ENCODE measurements around the gene DCLK2.

The DCLK2 gene

DNA sequence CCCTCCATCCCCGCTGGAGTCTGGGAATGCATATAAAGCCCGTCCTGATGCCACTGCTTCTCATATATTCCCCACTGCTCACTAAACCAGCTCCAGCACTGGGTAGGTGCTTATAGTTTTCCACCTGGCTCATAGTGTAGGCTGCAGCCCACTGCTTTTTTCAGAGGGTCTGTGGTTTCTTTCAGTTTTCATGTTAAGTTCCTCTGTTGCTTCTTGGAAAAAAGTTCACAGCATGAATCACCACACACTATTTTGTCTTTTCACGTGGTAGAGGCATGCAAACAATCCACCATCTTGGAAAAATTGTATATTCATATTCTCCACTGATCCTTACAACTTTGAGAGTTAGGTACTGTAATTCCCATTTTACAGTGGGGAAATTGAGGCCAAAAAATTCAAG, 39.4 kb downstream of the DCLK2 start:
- WGBS = 76% methylated on average over 3 of the region's 3 CpGs

DNA sequence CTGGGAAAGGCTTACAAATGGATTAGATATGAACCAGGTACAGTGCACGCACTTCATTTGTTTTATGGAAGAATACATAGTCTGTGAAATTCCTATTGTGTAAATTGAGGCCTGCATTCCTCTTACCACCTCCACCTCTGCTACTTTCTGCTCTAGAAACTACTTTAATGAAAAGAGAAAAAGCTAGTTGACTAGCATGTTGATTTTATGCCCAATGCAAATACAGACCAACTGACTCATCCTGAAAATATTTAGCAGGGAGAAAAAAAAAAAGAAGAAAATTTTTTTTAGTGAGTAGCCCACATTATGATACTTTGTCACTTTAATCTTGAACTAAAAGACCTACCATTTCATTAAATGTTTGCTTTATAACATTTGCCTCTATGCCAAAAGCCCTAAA, 41.2 kb downstream of the DCLK2 start:
- no peak overlapping the region for H3K4ac ChIP-seq (ENCODE audit: low read depth in 1 of 2, low read length in 2 of 2)
- H3K23ac ChIP-seq (ENCODE audit: low read length in 2 of 2) = no peak overlapping the region
- H2AK5ac ChIP-seq (ENCODE audit: low read length, severe bottlenecking) = no peak overlapping the region
- peaks cover 2% of the 10 kb centered on the region for H3K9me3 ChIP-seq (ENCODE audit: control insufficient read depth, low read length)
- H2BK5ac ChIP-seq (ENCODE audit: low read depth, low read length, poor library complexity, severe bottlenecking) = no peak overlapping the region
- H2BK15ac ChIP-seq (ENCODE audit: low read depth, poor library complexity, severe bottlenecking) = no peak overlapping the region
- no peak overlapping the region for H4K8ac ChIP-seq (ENCODE audit: low read length)
- peak; percentile 52 for DNase-seq
- H3K9ac ChIP-seq (ENCODE audit: low read length) = no peak overlapping the region
- H3K4me1 ChIP-seq (ENCODE audit: control insufficient read depth, insufficient read depth, low read depth, low read length) = peaks cover 13% of the 10 kb centered on the region
- H3K36me3 ChIP-seq (ENCODE audit: control insufficient read depth in 1 of 2, insufficient read depth in 2 of 2, low read depth in 1 of 2, low read length in 2 of 2) = no peaks in the 10 kb centered on the region
- H3K79me1 ChIP-seq (replicated peaks; ENCODE audit: low read length, poor library complexity, severe bottlenecking) = peaks cover 12% of the 10 kb centered on the region
- no peak overlapping the region for H3K4me2 ChIP-seq (ENCODE audit: low read length, poor library complexity, severe bottlenecking)
- H3K27me3 ChIP-seq (ENCODE audit: control insufficient read depth in 1 of 2, insufficient read depth in 1 of 2, low read length in 2 of 2) = no peaks in the 10 kb centered on the region
- no peak overlapping the region for H2BK120ac ChIP-seq (ENCODE audit: low read depth, low read length)
- H3K4me3 ChIP-seq (ENCODE audit: insufficient read depth in 1 of 2, low read depth in 1 of 2, low read length in 2 of 2) = no peak overlapping the region
- H2BK12ac ChIP-seq (ENCODE audit: low read length in 2 of 2) = no peak overlapping the region
- no peak overlapping the region for H3K14ac ChIP-seq (ENCODE audit: low read length in 2 of 2)
- peak overlapping the region; percentile 12 for H3K27ac ChIP-seq (ENCODE audit: low read length, poor library complexity, severe bottlenecking)
- no peak overlapping the region for H3K18ac ChIP-seq (ENCODE audit: low read depth in 1 of 2, low read length in 2 of 2)
- no peak overlapping the region for H4K91ac ChIP-seq (ENCODE audit: low read length)
- WGBS = no CpG with 5 or more reads among the region's 1 CpG
- H2AFZ ChIP-seq (ENCODE audit: low read depth, low read length) = no peak overlapping the region

More for the DNA sequence above, 39.4 kb downstream of the DCLK2 start:
- Histone ChIP-seq H4K8ac (ENCODE audit: low read length) (peak overlapping the region; percentile 84), H2BK120ac (ENCODE audit: low read depth, low read length) (peak overlapping the region; percentile 61), H2BK12ac (ENCODE audit: low read length in 2 of 2) (peak overlapping the region in 1 of 2 experiments; percentile 54), H3K4ac (ENCODE audit: low read depth in 1 of 2, low read length in 2 of 2) (no peak overlapping the region), H2AFZ (ENCODE audit: low read depth, low read length) (no peak overlapping the region), H3K27me3 (ENCODE audit: control insufficient read depth in 1 of 2, insufficient read depth in 1 of 2, low read length in 2 of 2) (no peaks in the 10 kb centered on the region), H3K4me2 (ENCODE audit: low read length, poor library complexity, severe bottlenecking) (no peak overlapping the region), H3K9me3 (ENCODE audit: control insufficient read depth, low read length) (peaks cover 7% of the 10 kb centered on the region), H3K23ac (ENCODE audit: low read length in 2 of 2) (no peak overlapping the region), H3K9ac (ENCODE audit: low read length) (no peak overlapping the region), H3K14ac (ENCODE audit: low read length in 2 of 2) (no peak overlapping the region), H2BK5ac (ENCODE audit: low read depth, low read length, poor library complexity, severe bottlenecking) (no peak overlapping the region), H2BK15ac (ENCODE audit: low read depth, poor library complexity, severe bottlenecking) (peak overlapping the region; percentile 93), H2AK5ac (ENCODE audit: low read length, severe bottlenecking) (peak overlapping the region; percentile 35), H3K79me1 (replicated peaks; ENCODE audit: low read length, poor library complexity, severe bottlenecking) (peaks cover 13% of the 10 kb centered on the region), H3K27ac (ENCODE audit: low read length, poor library complexity, severe bottlenecking) (no peak overlapping the region), H4K91ac (ENCODE audit: low read length) (no peak overlapping the region), H3K4me1 (ENCODE audit: control insufficient read depth, insufficient read depth, low read depth, low read length) (peaks cover 10% of the 10 kb centered on the region), H3K18ac (ENCODE audit: low read depth in 1 of 2, low read length in 2 of 2) (peak overlapping the region; percentile 46 to 70), H3K36me3 (ENCODE audit: control insufficient read depth in 1 of 2, insufficient read depth in 2 of 2, low read depth in 1 of 2, low read length in 2 of 2) (no peaks in the 10 kb centered on the region), H3K4me3 (ENCODE audit: insufficient read depth in 1 of 2, low read depth in 1 of 2, low read length in 2 of 2) (no peak overlapping the region)
- no peak for DNase-seq

DNA sequence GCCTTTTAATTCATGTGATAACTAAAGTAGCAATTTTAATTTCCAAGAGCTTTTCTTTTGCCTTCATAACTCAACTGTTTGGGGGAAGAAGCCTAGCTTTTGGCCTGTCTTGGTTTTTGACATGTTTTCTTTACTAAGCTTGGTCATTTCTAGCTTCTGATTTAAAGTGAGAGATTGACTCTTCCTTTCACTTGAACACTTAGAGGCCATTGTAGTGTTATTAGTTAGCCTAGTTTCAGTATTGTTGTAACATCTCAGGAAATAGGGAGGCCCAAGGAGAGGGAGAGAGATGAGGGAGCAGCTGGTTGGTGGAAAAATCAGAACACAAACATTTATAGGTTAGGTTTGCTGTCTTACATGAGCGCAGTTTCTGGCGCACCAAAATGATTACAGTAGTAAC, 44.8 kb downstream of the DCLK2 start:
- no peak for DNase-seq
- WGBS = no CpG with 5 or more reads among the region's 2 CpGs
- H3K79me1 ChIP-seq (replicated peaks; ENCODE audit: low read length, poor library complexity, severe bottlenecking) = peaks cover 17% of the 10 kb centered on the region

DNA sequence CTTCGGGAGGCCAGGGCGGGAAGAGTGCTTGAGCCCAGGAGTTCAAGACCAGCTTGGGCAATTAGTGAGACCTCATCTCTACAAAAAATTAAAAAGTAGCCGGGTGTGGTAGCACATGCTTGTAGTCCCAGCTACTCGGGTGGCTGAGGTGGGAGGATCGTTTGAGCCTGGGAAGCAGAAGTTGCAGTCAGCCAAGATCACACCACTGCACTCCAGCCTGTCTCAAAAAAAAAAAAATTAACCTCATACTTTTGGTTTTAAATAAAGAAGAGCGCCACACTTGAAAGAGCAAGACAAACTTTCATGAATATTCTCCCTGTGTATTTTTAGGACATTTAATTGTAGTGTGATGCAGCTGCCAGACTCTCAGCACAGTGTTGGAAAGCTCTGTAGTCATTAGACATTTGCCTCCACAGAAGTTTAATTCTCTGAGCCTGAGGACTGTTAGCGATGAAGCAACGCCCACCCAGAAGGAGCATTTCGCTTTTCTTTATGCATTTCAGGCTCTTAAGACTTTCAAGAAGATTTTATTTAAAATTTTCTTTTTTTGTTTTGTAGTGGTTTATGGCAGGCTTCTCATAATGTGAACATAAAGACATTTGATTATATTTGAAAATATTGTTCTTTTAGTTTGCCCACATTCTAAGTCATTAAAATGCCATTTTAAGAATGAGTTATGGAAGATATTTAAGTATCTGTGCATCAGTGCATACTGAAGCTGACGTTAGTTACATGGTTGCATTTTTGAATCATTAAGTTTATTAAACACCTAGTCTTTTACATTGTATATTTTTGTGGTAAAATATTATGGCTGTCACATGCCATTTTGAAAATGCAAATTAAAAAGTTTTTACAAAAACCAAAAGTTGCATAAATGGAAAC, 45.8 kb downstream of the DCLK2 start:
- H3K27me3 ChIP-seq (ENCODE audit: control insufficient read depth in 1 of 2, insufficient read depth in 1 of 2, low read length in 2 of 2) = no peaks in the 10 kb centered on the region
- no peak overlapping the region for H2BK5ac ChIP-seq (ENCODE audit: low read depth, low read length, poor library complexity, severe bottlenecking)
- H2AFZ ChIP-seq (ENCODE audit: low read depth, low read length) = no peak overlapping the region
- no peak overlapping the region for H3K23ac ChIP-seq (ENCODE audit: low read length in 2 of 2)
- no peak overlapping the region for H4K8ac ChIP-seq (ENCODE audit: low read length)
- H3K79me1 ChIP-seq (replicated peaks; ENCODE audit: low read length, poor library complexity, severe bottlenecking) = peaks cover 14% of the 10 kb centered on the region
- no peak overlapping the region for H3K9ac ChIP-seq (ENCODE audit: low read length)
- H3K9me3 ChIP-seq (ENCODE audit: control insufficient read depth, low read length) = no peaks in the 10 kb centered on the region
- no peak overlapping the region for H3K14ac ChIP-seq (ENCODE audit: low read length in 2 of 2)
- H3K4me1 ChIP-seq (ENCODE audit: control insufficient read depth, insufficient read depth, low read depth, low read length) = peaks cover 2% of the 10 kb centered on the region
- H2AK5ac ChIP-seq (ENCODE audit: low read length, severe bottlenecking) = peak overlapping the region; percentile 37
- H3K4ac ChIP-seq (ENCODE audit: low read depth in 1 of 2, low read length in 2 of 2) = no peak overlapping the region
- H3K18ac ChIP-seq (ENCODE audit: low read depth in 1 of 2, low read length in 2 of 2) = no peak overlapping the region
- no peak overlapping the region for H3K4me3 ChIP-seq (ENCODE audit: insufficient read depth in 1 of 2, low read depth in 1 of 2, low read length in 2 of 2)
- no peak overlapping the region for H2BK120ac ChIP-seq (ENCODE audit: low read depth, low read length)
- no peaks in the 10 kb centered on the region for H3K36me3 ChIP-seq (ENCODE audit: control insufficient read depth in 1 of 2, insufficient read depth in 2 of 2, low read depth in 1 of 2, low read length in 2 of 2)
- peak overlapping the region; percentile 27 for H4K91ac ChIP-seq (ENCODE audit: low read length)
- H3K4me2 ChIP-seq (ENCODE audit: low read length, poor library complexity, severe bottlenecking) = no peak overlapping the region
- H2BK15ac ChIP-seq (ENCODE audit: low read depth, poor library complexity, severe bottlenecking) = no peak overlapping the region
- H2BK12ac ChIP-seq (ENCODE audit: low read length in 2 of 2) = no peak overlapping the region
- WGBS = 93% methylated on average over 8 of the region's 10 CpGs
- DNase-seq = no peak
- H3K27ac ChIP-seq (ENCODE audit: low read length, poor library complexity, severe bottlenecking) = peak overlapping the region; percentile 14

More for the DNA sequence above, 44.8 kb downstream of the DCLK2 start:
- Histone ChIP-seq H3K36me3 (ENCODE audit: control insufficient read depth in 1 of 2, insufficient read depth in 2 of 2, low read depth in 1 of 2, low read length in 2 of 2) (no peaks in the 10 kb centered on the region), H3K27ac (ENCODE audit: low read length, poor library complexity, severe bottlenecking) (no peak overlapping the region), H3K27me3 (ENCODE audit: control insufficient read depth in 1 of 2, insufficient read depth in 1 of 2, low read length in 2 of 2) (no peaks in the 10 kb centered on the region), H3K4me3 (ENCODE audit: insufficient read depth in 1 of 2, low read depth in 1 of 2, low read length in 2 of 2) (no peak overlapping the region), H3K18ac (ENCODE audit: low read depth in 1 of 2, low read length in 2 of 2) (no peak overlapping the region), H3K4me1 (ENCODE audit: control insufficient read depth, insufficient read depth, low read depth, low read length) (peaks cover 2% of the 10 kb centered on the region), H2AK5ac (ENCODE audit: low read length, severe bottlenecking) (no peak overlapping the region), H2BK120ac (ENCODE audit: low read depth, low read length) (no peak overlapping the region), H2BK15ac (ENCODE audit: low read depth, poor library complexity, severe bottlenecking) (no peak overlapping the region), H2BK12ac (ENCODE audit: low read length in 2 of 2) (no peak overlapping the region), H2AFZ (ENCODE audit: low read depth, low read length) (no peak overlapping the region), H3K4me2 (ENCODE audit: low read length, poor library complexity, severe bottlenecking) (no peak overlapping the region), H3K23ac (ENCODE audit: low read length in 2 of 2) (no peak overlapping the region), H4K91ac (ENCODE audit: low read length) (no peak overlapping the region), H4K8ac (ENCODE audit: low read length) (no peak overlapping the region), H3K4ac (ENCODE audit: low read depth in 1 of 2, low read length in 2 of 2) (no peak overlapping the region), H3K14ac (ENCODE audit: low read length in 2 of 2) (no peak overlapping the region), H2BK5ac (ENCODE audit: low read depth, low read length, poor library complexity, severe bottlenecking) (no peak overlapping the region), H3K9me3 (ENCODE audit: control insufficient read depth, low read length) (no peaks in the 10 kb centered on the region), H3K9ac (ENCODE audit: low read length) (no peak overlapping the region)
